Amniotic epithelial cell (primary cell): ENCODE data around the gene SRM.
"Not testable (repeated sequence)": the region's sequence is repeated elsewhere in the genome, so short reads cannot be mapped to it uniquely, and the experiment has no call there.

Experiments
- DNase-seq: peaks from one replicate; pipeline ENCODE4 v3.0.0-alpha.2; 2010; ENCODE audit warnings: low read depth

SRM gene

GRCh38 chr1:11064942-11065341 lies 5.1 kb upstream of the SRM start:
- no peak for DNase-seq

- DNase-seq, result not testable (repeated sequence)
Measured at GRCh38 chr1:11063937-11064537, 4.2 kb upstream of the SRM start.

GRCh38 chr1:11062965-11063401 lies 3.2 kb upstream of the SRM start:
- peak; percentile 14 for DNase-seq

GRCh38 chr1:11061652-11062365 lies 2.0 kb upstream of the SRM start:
- DNase-seq, result no peak

- DNase-seq, result no peak
Measured at GRCh38 chr1:11059155-11059967, 457 bp downstream of the SRM start.

- DNase-seq, result no peak
Measured at GRCh38 chr1:11058595-11059154, 1.1 kb downstream of the SRM start.

- no peak for DNase-seq
Measured at GRCh38 chr1:11058026-11058425, 1.8 kb downstream of the SRM start.

GRCh38 chr1:11057477-11057876 lies 2.3 kb downstream of the SRM start:
- DNase-seq, result no peak

- DNase-seq, result no peak
Measured at GRCh38 chr1:11056504-11056903, 3.3 kb downstream of the SRM start.

GRCh38 chr1:11055676-11056075 lies 4.1 kb downstream of the SRM start:
- DNase-seq, result no peak

GRCh38 chr1:11054666-11055065 lies 5.2 kb downstream of the SRM start:
- no peak for DNase-seq

GRCh38 chr1:11054181-11054580 lies 5.6 kb downstream of the SRM start:
- no peak for DNase-seq

- peak; percentile 21 for DNase-seq
Measured at GRCh38 chr1:11053758-11054137, 6.1 kb downstream of the SRM start.

GRCh38 chr1:11052839-11053757 lies 6.7 kb downstream of the SRM start:
- DNase-seq, result no peak

- no peak for DNase-seq
Measured at GRCh38 chr1:11051781-11052511, 7.9 kb downstream of the SRM start.

- DNase-seq, result not testable (repeated sequence)
Measured at GRCh38 chr1:11051121-11051520, 8.7 kb downstream of the SRM start.

GRCh38 chr1:11046625-11047365 lies 13.0 kb downstream of the SRM start, which contains the start of gene MASP2:
MASP2 (minus strand) TSS chr1:11047239; CDS start chr1:11047207, 32 bp downstream.
- DNase-seq, result no peak

GRCh38 chr1:11046270-11046566 lies 13.6 kb downstream of the SRM start:
- DNase-seq, result no peak

- no peak for DNase-seq
Measured at GRCh38 chr1:11045428-11046269, 14.2 kb downstream of the SRM start.
